ENCODE data around the gene SREK1IP1.

The SREK1IP1 gene

DNA sequence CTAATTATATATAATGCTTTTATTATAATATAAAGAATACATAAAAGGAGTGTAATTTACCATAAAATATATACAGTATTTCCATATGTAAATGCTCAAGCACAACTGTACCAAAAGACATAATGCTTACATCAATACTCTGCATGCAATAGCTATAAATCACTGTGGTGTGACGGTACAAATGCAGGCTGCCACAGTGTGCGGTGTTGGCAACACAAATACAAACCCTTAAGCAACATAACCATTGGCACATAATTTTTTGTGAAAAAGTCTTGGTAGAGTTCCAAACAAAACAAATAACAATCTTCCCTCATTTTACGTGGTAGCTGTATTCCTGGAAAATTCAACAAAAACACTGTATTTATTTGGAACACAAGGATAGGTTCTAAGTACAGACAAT is 80.1 kb downstream of the SREK1IP1 start:
- no peak for DNase-seq (ENCODE audit: extremely low read depth in 1 of 2, low read depth in 1 of 2)

DNA sequence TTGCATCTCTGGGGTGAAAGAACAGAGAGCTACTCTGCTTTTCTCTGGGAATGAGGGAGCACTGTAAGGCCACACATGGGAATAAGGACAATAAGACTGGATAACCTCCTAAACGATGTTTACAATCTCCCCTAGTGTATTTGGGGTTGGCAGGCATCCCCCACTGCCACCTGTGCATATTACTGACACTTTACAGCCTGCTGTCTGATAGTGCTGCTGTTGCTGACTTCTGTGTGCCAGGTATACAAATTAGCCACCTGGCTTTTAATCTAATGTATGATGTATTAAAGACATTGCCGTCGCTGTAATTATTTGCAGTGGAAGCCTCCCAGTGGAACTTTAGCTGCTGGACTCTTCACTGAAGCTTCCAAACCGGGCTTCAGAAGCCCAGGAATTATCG is 82.6 kb downstream of the SREK1IP1 start:
- no peak for DNase-seq (ENCODE audit: extremely low read depth in 1 of 2, low read depth in 1 of 2)

DNA sequence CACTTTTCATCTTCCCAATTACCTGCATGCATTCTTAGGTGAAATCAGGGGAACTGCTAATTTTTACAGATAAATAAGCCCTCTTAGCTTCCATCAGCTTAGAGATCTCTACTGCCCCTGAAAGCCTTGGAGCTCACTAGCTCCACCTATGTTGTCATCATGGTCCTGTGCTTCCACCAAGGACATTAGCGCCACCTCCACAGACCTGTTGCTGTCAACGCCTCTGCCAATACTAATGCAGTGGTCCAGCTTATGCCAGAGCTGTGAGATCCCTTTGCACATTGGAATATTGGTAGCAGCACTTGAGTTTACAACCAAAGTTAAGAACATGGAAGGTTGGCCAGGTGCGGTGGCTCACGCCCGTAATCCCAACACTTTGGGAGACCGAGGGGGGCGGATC is 85.9 kb downstream of the SREK1IP1 start:
- no peak for DNase-seq (ENCODE audit: extremely low read depth in 1 of 2, low read depth in 1 of 2)

DNA sequence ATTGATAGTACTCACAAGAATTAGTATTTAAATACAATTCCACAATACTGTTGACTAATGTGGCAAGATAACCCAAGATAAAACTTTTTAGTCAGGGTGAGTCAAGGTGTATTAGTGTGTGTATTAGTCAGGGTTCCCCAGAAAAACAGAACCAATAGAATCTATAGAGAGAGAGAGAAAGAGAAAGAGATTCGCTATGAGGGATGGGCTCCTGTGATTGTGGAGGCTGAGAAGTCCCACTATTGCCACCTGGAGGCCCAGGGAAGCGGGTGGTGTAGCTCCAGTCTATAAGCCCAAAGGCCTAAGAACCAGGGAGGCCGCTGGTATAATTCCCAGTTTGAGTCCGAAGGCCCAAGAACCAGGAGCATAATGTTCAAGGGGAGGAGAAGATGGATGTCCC is 88.2 kb downstream of the SREK1IP1 start:
- DNase-seq (ENCODE audit: extremely low read depth in 1 of 2, low read depth in 1 of 2): no peak

DNA sequence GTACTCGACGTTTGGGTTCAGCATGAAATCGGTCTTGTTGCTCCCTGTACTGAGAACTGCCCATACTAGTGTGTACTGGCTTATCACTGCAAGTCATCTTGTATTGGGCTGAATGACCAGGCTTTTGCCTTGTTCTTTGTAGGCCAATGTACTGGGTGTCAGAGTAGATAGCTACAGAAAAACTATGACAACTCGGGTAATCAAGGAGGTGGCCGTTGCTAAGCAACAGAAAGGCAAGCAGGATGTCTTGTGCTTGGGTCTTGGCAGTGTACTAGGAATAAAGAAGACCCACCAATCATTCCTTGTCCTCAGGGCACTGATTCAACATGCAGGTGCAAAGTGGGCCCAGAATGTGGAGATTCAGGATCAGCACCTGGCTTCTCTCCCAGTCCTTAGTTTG is 90.1 kb downstream of the SREK1IP1 start:
- no peak for DNase-seq (ENCODE audit: extremely low read depth in 1 of 2, low read depth in 1 of 2)

DNA sequence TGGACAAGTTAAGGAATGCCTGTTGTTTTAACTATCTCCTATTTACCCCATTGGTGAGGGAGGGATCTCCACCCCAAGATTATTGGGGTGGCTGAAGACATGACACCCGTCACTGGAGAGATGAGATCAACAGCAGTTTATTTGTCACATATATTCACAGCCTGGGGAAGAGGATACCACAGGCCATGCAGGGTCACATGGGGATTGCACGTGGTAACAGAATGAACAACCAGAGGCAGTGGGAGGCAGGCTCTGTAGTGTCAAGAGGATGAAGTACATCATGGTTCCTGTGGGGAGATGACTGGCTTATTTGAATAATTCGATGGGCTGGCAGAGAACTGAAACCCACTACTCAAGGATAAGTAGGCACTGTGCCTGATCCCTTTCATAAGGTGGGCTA is 96.8 kb downstream of the SREK1IP1 start:
- no peak for DNase-seq (ENCODE audit: extremely low read depth in 1 of 2, low read depth in 1 of 2)

DNA sequence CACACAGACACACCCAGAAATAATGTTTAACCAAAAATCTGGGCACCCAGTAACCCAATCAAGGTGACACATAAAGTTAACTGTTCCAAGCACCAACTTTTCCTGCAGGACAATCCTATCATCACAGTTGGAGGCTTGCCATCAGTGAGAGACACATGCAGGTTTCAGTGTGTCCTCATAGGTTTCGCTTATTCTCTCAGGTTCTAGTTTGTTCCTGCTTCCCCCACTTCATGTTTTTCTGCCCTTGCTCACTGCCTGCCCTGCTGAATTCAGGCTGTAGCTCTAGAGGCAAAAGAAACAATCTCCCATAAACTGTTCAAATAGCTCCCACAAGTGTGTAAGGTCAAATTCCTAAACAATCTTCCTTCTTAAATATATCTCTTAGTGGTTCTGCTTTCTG is 98.2 kb downstream of the SREK1IP1 start:
- no peak for DNase-seq (ENCODE audit: extremely low read depth in 1 of 2, low read depth in 1 of 2)

Measured in activated CD8-positive, alpha-beta memory T cell treated with anti-CD3 and anti-CD28 coated beads for 1 hour (primary cell).